SU-DHL-6 (cell line): Measurements from ENCODE around the gene KRT4.

Experiments
- EZH2phosphoT487 ChIP-seq: fragments of 200-600 bp; sonication (generic), shearing (Covaris generic); conservative IDR thresholded peaks from 2 replicates; pipeline ENCODE4 v1.6.1; 2018; ENCODE audit warnings: mild to moderate bottlenecking, antibody characterized with exemption, low read length, moderate library complexity, mixed read lengths
- TF ChIP-seq, protein P1 (sequence below): fragments of 200-600 bp; sonication (generic); IDR thresholded peaks from one replicate; pipeline ENCODE4 v1.5.1; 2017; ENCODE audit warnings: antibody characterized with exemption, mild to moderate bottlenecking, low read length, moderate library complexity; ENCODE audit not compliant: insufficient read depth, poor library complexity, severe bottlenecking

DNA sequence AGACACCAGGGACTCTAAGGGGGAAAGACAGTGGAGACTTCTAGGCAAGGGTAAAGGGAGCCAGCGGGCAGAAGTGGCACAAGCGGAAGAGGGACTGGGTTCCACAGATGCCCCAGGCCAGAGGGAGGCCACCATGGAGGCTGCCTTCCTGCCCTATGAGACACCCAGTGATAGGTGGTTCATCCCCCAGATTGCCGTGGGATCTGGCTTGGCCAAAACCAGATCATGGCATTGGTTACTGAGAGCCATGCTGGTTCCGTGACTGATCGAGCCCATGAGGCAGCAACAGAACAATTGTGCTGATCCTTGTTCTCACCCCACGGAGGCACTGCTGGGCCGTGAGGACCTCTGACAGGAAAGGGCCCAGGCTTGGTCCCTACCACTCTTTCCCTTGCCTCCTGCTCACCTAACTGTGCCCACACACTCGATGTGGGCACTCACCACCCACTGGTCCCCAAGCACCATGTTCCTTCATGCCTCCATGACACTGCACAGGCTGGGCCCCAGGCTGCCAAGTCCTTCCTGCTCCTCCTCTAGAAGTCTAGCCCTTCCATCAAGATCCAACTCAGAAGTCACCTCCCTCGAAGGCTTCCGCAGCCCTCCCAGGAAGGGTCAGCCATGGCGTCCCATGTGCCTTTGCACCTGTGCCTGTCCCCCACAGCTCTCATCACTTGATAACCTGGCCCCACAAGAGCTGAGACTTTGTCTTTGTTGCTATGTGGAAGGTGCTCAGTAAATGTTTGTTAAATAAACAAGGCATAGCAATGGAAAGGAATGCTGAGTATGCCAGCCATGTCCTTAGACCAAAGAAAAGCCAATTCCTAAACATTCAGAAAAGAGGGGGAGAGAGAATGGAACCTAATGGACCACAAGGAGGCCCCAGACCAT is 12.9 kb upstream of the KRT4 start:
- TF ChIP-seq, protein P1, sequence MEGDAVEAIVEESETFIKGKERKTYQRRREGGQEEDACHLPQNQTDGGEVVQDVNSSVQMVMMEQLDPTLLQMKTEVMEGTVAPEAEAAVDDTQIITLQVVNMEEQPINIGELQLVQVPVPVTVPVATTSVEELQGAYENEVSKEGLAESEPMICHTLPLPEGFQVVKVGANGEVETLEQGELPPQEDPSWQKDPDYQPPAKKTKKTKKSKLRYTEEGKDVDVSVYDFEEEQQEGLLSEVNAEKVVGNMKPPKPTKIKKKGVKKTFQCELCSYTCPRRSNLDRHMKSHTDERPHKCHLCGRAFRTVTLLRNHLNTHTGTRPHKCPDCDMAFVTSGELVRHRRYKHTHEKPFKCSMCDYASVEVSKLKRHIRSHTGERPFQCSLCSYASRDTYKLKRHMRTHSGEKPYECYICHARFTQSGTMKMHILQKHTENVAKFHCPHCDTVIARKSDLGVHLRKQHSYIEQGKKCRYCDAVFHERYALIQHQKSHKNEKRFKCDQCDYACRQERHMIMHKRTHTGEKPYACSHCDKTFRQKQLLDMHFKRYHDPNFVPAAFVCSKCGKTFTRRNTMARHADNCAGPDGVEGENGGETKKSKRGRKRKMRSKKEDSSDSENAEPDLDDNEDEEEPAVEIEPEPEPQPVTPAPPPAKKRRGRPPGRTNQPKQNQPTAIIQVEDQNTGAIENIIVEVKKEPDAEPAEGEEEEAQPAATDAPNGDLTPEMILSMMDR, result no peak
- TF ChIP-seq EZH2phosphoT487, result no peak
